Activated CD8-positive, alpha-beta memory T cell treated with anti-CD3 and anti-CD28 coated beads for 36 hours (primary cell): Measurements from ENCODE around the gene SDCCAG8. TPM values are rescaled to one million over a fixed set of nuclear protein-coding genes. Genes with fewer than 3 reads are reported as not detected.

ENCODE experiments used
- CTCF ChIA-PET: fragments of 350-600 bp; sonication (Branson Sonifier 250); formaldehyde crosslinking; loops from one replicate; lab custom pipeline; 2021; ENCODE audit warnings: antibody characterized with exemption; lab: Charles Lee
- POLR2A ChIA-PET: fragments of 350-600 bp; sonication (Branson Sonifier 250); formaldehyde crosslinking; loops from one replicate; lab custom pipeline; 2021; ENCODE audit warnings: antibody characterized with exemption; lab: Charles Lee
- total RNA-seq, 2 experiments: library from RNA; stranded (reverse); gene quantifications; one replicate each; pipeline ENCODE4 v1.2.3, GENCODE V29; 2021

SDCCAG8 gene
- total RNA-seq, 2 experiments from 2014 or later = 18.6 to 19.4 TPM

- ChIA-PET POLR2A (no interaction called here), CTCF (no interaction called here)
Observed at GRCh38 chr1:243465081-243465480, 209.2 kb downstream of the SDCCAG8 start.

GRCh38 chr1:243465738-243466137 is 209.9 kb downstream of the SDCCAG8 start:
- CTCF ChIA-PET = no interaction called here
- POLR2A ChIA-PET = no interaction called here

- CTCF ChIA-PET = no interaction called here
- POLR2A ChIA-PET = no interaction called here
Observed at GRCh38 chr1:243469497-243469896, 213.7 kb downstream of the SDCCAG8 start.

GRCh38 chr1:243470502-243470901 is 214.7 kb downstream of the SDCCAG8 start:
- POLR2A ChIA-PET = no interaction called here

GRCh38 chr1:243471026-243471685 is 215.3 kb downstream of the SDCCAG8 start:
- POLR2A ChIA-PET = no interaction called here
- CTCF ChIA-PET = no interaction called here

More at GRCh38 chr1:243470502-243470901, 214.7 kb downstream of the SDCCAG8 start:
- CTCF ChIA-PET = no interaction called here

- ChIA-PET POLR2A (no interaction called here), CTCF (no interaction called here)
Observed at GRCh38 chr1:243471754-243472745, 216.2 kb downstream of the SDCCAG8 start.

- POLR2A ChIA-PET = no interaction called here
- CTCF ChIA-PET = no interaction called here
Observed at GRCh38 chr1:243473227-243474135, 217.6 kb downstream of the SDCCAG8 start.

- CTCF ChIA-PET = no interaction called here
Observed at GRCh38 chr1:243474136-243474881, 218.5 kb downstream of the SDCCAG8 start.

GRCh38 chr1:243474906-243475305 is 219.1 kb downstream of the SDCCAG8 start:
- ChIA-PET POLR2A (no interaction called here), CTCF (no interaction called here)

More at GRCh38 chr1:243474136-243474881, 218.5 kb downstream of the SDCCAG8 start:
- POLR2A ChIA-PET = no interaction called here

- CTCF ChIA-PET = no interaction called here
- POLR2A ChIA-PET = no interaction called here
Observed at GRCh38 chr1:243475966-243476365, 220.1 kb downstream of the SDCCAG8 start.

GRCh38 chr1:243477731-243478290 is 222.0 kb downstream of the SDCCAG8 start:
- ChIA-PET CTCF (no interaction called here), POLR2A (no interaction called here)

GRCh38 chr1:243481101-243481500 is 225.3 kb downstream of the SDCCAG8 start:
- POLR2A ChIA-PET = no interaction called here
- CTCF ChIA-PET = no interaction called here

GRCh38 chr1:243482141-243483022 is 226.5 kb downstream of the SDCCAG8 start:
- CTCF ChIA-PET = no interaction called here
- POLR2A ChIA-PET = no interaction called here

GRCh38 chr1:243483071-243483771 is 227.4 kb downstream of the SDCCAG8 start:
- ChIA-PET POLR2A (no interaction called here), CTCF (no interaction called here)

- POLR2A ChIA-PET = no interaction called here
- CTCF ChIA-PET = no interaction called here
Observed at GRCh38 chr1:243483952-243484351, 228.1 kb downstream of the SDCCAG8 start.

- CTCF ChIA-PET = no interaction called here
- POLR2A ChIA-PET = no interaction called here
Observed at GRCh38 chr1:243487036-243487648, 231.3 kb downstream of the SDCCAG8 start.
